Thoracic aorta (tissue), 2 donors: ENCODE data around the gene GMDS. TPM values are rescaled to one million over a fixed set of nuclear protein-coding genes. Genes with fewer than 3 reads are reported as not detected.
A peak's percentile ranks its signal among the peaks of the same experiment; 100 is the strongest.

Experiments used
- ATAC-seq: fragments of 150-250 bp; one replicate; pipeline ENCODE4 v1.8.0; 2017; ENCODE audit warnings: low read depth; ENCODE audit not compliant: insufficient number of reproducible peaks, low FRiP score
- DNase-seq: peaks from one replicate; pipeline ENCODE4 v3.0.0-alpha.2; 2020; ENCODE audit warnings: low spot score
- H3K27ac ChIP-seq, 2 donors: fragments of 200-600 bp; sonication (generic); 1 replicate in 1 of 2; 2 replicates in 1 of 2; pipeline ENCODE4 v1.5.1; 2016; ENCODE audit warnings: mild to moderate bottlenecking in 2 of 2, moderate library complexity in 2 of 2
- H3K27me3 ChIP-seq: fragments of 200-600 bp; sonication (generic); replicated peaks from 2 replicates; pipeline ENCODE4 v1.6.0; 2016; ENCODE audit warnings: mild to moderate bottlenecking; ENCODE audit not compliant: insufficient read depth
- H3K36me3 ChIP-seq: fragments of 200-600 bp; sonication (generic); one replicate; pipeline ENCODE4 v1.5.1; 2016
- H3K4me1 ChIP-seq, 2 donors: fragments of 200-600 bp; sonication (generic); 1 replicate in 1 of 2; 2 replicates in 1 of 2; pipeline versions ENCODE4 v1.5.1 to v1.6.0; 2016; ENCODE audit warnings: low read depth in 2 of 2, mild to moderate bottlenecking in 1 of 2; ENCODE audit not compliant: control insufficient read depth in 1 of 2
- H3K4me3 ChIP-seq: fragments of 200-600 bp; sonication (generic); 2 replicates; pipeline ENCODE4 v1.5.1; 2016; ENCODE audit warnings: mild to moderate bottlenecking
- H3K9me3 ChIP-seq: fragments of 200-600 bp; sonication (generic); 2 replicates; pipeline ENCODE4 v1.5.1; 2016
- CTCF ChIP-seq: fragments of 200-600 bp; sonication (generic); IDR thresholded peaks from one replicate; pipeline ENCODE4 v1.5.1; 2019; ENCODE audit warnings: antibody characterized with exemption
- total RNA-seq, 2 donors: library from RNA; depleted of rRNA; stranded (reverse); fragments of >200 nt; gene quantifications; one replicate each; pipeline versions ENCODE4 v1.1.0 to v1.2.3, GENCODE V29; 2016

The GMDS gene
- total RNA-seq, 2 donors from 2014 or later, result 87.8 to 87.9 TPM

- peak overlapping the region; percentile 80 to 90 for H3K27ac ChIP-seq
- no peak for TF ChIP-seq CTCF
Measured at GRCh38 chr6:1870251-1870650, 375.2 kb downstream of the GMDS start.

GRCh38 chr6:1869769-1870168 is 375.6 kb downstream of the GMDS start:
- Histone ChIP-seq H3K27me3 (no peaks in the 10 kb centered on the region), H3K27ac (peak overlapping the region; percentile 80 to 90), H3K36me3 (no peaks in the 10 kb centered on the region), H3K4me1 (peaks cover 0 to 51% of the 10 kb centered on the region in 2 donors), H3K4me3 (no peak overlapping the region), H3K9me3 (no peaks in the 10 kb centered on the region)
- DNase-seq (no peak), ATAC-seq (no peak)
- TF ChIP-seq CTCF, result no peak

More at GRCh38 chr6:1870251-1870650, 375.2 kb downstream of the GMDS start:
- no peaks in the 10 kb centered on the region for H3K36me3 ChIP-seq
- no peaks in the 10 kb centered on the region for H3K9me3 ChIP-seq
- no peaks in the 10 kb centered on the region for H3K27me3 ChIP-seq
- H3K4me3 ChIP-seq, result no peak overlapping the region
- no peak for ATAC-seq
- DNase-seq, result no peak
- peaks cover 0 to 46% of the 10 kb centered on the region in 2 donors for H3K4me1 ChIP-seq

GRCh38 chr6:1869308-1869707 is 376.1 kb downstream of the GMDS start:
- peak overlapping the region; percentile 80 to 90 for H3K27ac ChIP-seq
- H3K4me1 ChIP-seq, result peaks cover 2 to 55% of the 10 kb centered on the region in 2 donors
- no peak for ATAC-seq

GRCh38 chr6:1868561-1869261 is 376.7 kb downstream of the GMDS start:
- Histone ChIP-seq H3K27me3 (no peaks in the 10 kb centered on the region), H3K27ac (peak overlapping the region; percentile 80 to 90), H3K4me1 (peaks cover 5 to 54% of the 10 kb centered on the region in 2 donors), H3K9me3 (no peaks in the 10 kb centered on the region), H3K36me3 (no peaks in the 10 kb centered on the region), H3K4me3 (no peak overlapping the region)
- no peak for TF ChIP-seq CTCF
- no peak for ATAC-seq
- DNase-seq, result no peak

More at GRCh38 chr6:1869308-1869707, 376.1 kb downstream of the GMDS start:
- no peak for TF ChIP-seq CTCF
- Histone ChIP-seq H3K36me3 (no peaks in the 10 kb centered on the region), H3K4me3 (no peak overlapping the region), H3K9me3 (no peaks in the 10 kb centered on the region), H3K27me3 (no peaks in the 10 kb centered on the region)
- no peak for DNase-seq

- Histone ChIP-seq H3K27me3 (no peaks in the 10 kb centered on the region), H3K27ac (peak overlapping the region in 1 of 2 donors; percentile 31), H3K9me3 (no peaks in the 10 kb centered on the region), H3K36me3 (no peaks in the 10 kb centered on the region), H3K4me1 (peaks cover 5 to 47% of the 10 kb centered on the region in 2 donors), H3K4me3 (no peak overlapping the region)
- DNase-seq (no peak), ATAC-seq (no peak)
- TF ChIP-seq CTCF, result no peak
Measured at GRCh38 chr6:1867197-1867596, 378.2 kb downstream of the GMDS start.
